B cell (primary cell): Measurements from ENCODE around the gene PIP4K2A. TPM values are rescaled to one million over a fixed set of nuclear protein-coding genes. Genes with fewer than 3 reads are reported as not detected.

Experiments used
- ATAC-seq: fragments of 200-7000 bp; cut with Tn5 transposase; one replicate; pipeline ENCODE4 v1.10.0; 2021; ENCODE audit warnings: low read depth, mild to moderate bottlenecking, moderate number of reproducible peaks, moderate library complexity
- CTCF ChIA-PET: fragments of 350-600 bp; sonication (Branson Sonifier 250); formaldehyde crosslinking; loops from one replicate; lab custom pipeline; 2021; ENCODE audit warnings: antibody characterized with exemption, inconsistent platforms; lab: Charles Lee
- POLR2A ChIA-PET: fragments of 350-600 bp; sonication (Branson Sonifier 250); formaldehyde crosslinking; loops from one replicate; lab custom pipeline; 2021; ENCODE audit warnings: antibody characterized with exemption; lab: Charles Lee
- DNase-seq: peaks from one replicate; pipeline ENCODE4 v3.0.0; 2013
- H2AFZ ChIP-seq: 2 replicates; pipeline ENCODE4 v1.6.1; 2012; ENCODE audit warnings: mild to moderate bottlenecking, low read depth, low read length; ENCODE audit not compliant: insufficient read depth, poor library complexity, severe bottlenecking
- H3K27ac ChIP-seq, 2 donors: 1 replicate in 1 of 2; 2 replicates in 1 of 2; pipeline ENCODE4 v1.5.1; 2012 to 2013; ENCODE audit warnings: low read length in 2 of 2, mild to moderate bottlenecking in 2 of 2, moderate library complexity in 1 of 2
- H3K27me3 ChIP-seq, 4 experiments: fragments of 200-600 bp in 1 of 4; sonication (generic) in 1 of 4; replicated peaks in 1 of 4; 1 replicate in 2 of 4; 2 replicates in 2 of 4; pipeline versions ENCODE4 v1.6.1 to v1.7.0; 2013 to 2016; ENCODE audit warnings: low read length in 3 of 4, mild to moderate bottlenecking in 2 of 4, mixed read lengths in 1 of 4, moderate library complexity in 1 of 4; ENCODE audit not compliant: insufficient read depth in 4 of 4, control insufficient read depth in 3 of 4; ENCODE audit errors: control extremely low read depth in 1 of 4
- H3K36me3 ChIP-seq, 2 experiments: replicated peaks in 1 of 2; 1 replicate in 1 of 2; 2 replicates in 1 of 2; pipeline versions ENCODE4 v1.6.1 to v1.7.1; 2013; ENCODE audit warnings: low read length in 1 of 2; ENCODE audit not compliant: insufficient read depth in 2 of 2, control insufficient read depth in 1 of 2; ENCODE audit errors: control extremely low read depth in 1 of 2, extremely low read depth in 1 of 2
- H3K4me1 ChIP-seq, 2 donors: fragments of 200-600 bp in 1 of 2; sonication (generic) in 1 of 2; 1 replicate in 1 of 2; 2 replicates in 1 of 2; pipeline versions ENCODE4 v1.5.1 to v1.6.1; 2013 to 2017; ENCODE audit warnings: low read length in 2 of 2; ENCODE audit not compliant: control insufficient read depth in 2 of 2, insufficient read depth in 2 of 2
- H3K4me2 ChIP-seq: replicated peaks from 2 replicates; pipeline ENCODE3; 2012; ENCODE audit warnings: mild to moderate bottlenecking, low read depth, low read length; ENCODE audit not compliant: poor library complexity, severe bottlenecking
- H3K4me3 ChIP-seq, 5 experiments: fragments of 200-600 bp in 1 of 5; sonication (generic) in 1 of 5; 1 replicate in 3 of 5; 2 replicates in 2 of 5; pipeline versions ENCODE4 v1.5.1 to v1.7.0; 2011 to 2016; ENCODE audit warnings: low read length in 4 of 5, mild to moderate bottlenecking in 4 of 5, low read depth in 2 of 5, control low read depth in 1 of 5, moderate library complexity in 1 of 5; ENCODE audit not compliant: insufficient read depth in 1 of 5; ENCODE audit errors: control extremely low read depth in 1 of 5, extremely low read depth in 1 of 5
- H3K79me2 ChIP-seq: fragments of 200-600 bp; sonication (generic); one replicate; pipeline ENCODE4 v1.6.0; 2016; ENCODE audit warnings: low read length; ENCODE audit not compliant: control insufficient read depth, insufficient read depth
- H3K9ac ChIP-seq: fragments of 200-600 bp; sonication (generic); 2 replicates; pipeline ENCODE4 v1.6.1; 2017; ENCODE audit warnings: mild to moderate bottlenecking, low read length, moderate library complexity
- H3K9me3 ChIP-seq, 3 donors: one replicate each; pipeline versions ENCODE4 v1.6.1 to v1.7.1; 2013; ENCODE audit warnings: low read length in 2 of 3; ENCODE audit not compliant: control insufficient read depth in 2 of 3, insufficient read depth in 1 of 3; ENCODE audit errors: control extremely low read depth in 1 of 3
- H4K20me1 ChIP-seq: 2 replicates; pipeline ENCODE4 v1.6.0; 2012; ENCODE audit warnings: mild to moderate bottlenecking, low read length; ENCODE audit not compliant: insufficient read depth, control insufficient read depth, poor library complexity, severe bottlenecking
- H3K27ac Mint-ChIP-seq: one replicate; pipeline ENCODE4 v1.8.0; 2021; ENCODE audit warnings: mixed read lengths
- H3K27me3 Mint-ChIP-seq: one replicate; pipeline ENCODE4 v1.8.0; 2021; ENCODE audit warnings: mixed read lengths
- H3K4me1 Mint-ChIP-seq: one replicate; pipeline ENCODE4 v1.8.0; 2021; ENCODE audit warnings: mixed read lengths
- H3K4me3 Mint-ChIP-seq: one replicate; pipeline ENCODE4 v1.8.0; 2021; ENCODE audit warnings: mixed read lengths
- H3K9me3 Mint-ChIP-seq: one replicate; pipeline ENCODE4 v1.8.0; 2022; ENCODE audit warnings: mixed read lengths; ENCODE audit not compliant: insufficient read depth
- EZH2 ChIP-seq: IDR thresholded peaks from 2 replicates; pipeline ENCODE4 v1.6.1; 2012; ENCODE audit warnings: borderline replicate concordance, low read depth, mild to moderate bottlenecking, moderate library complexity, low read length; ENCODE audit not compliant: insufficient read depth, poor library complexity, severe bottlenecking
- WGBS: methylation state at CpG from one replicate; pipeline ENCODE4 v1.1.5; 2013; ENCODE audit warnings: missing lambda C conversion rate; ENCODE audit not compliant: insufficient coverage; 5-methylcytosine and 5-hydroxymethylcytosine counted together
- intact Hi-C: fragments of 100-400 bp; cut with micrococcal nuclease; formaldehyde crosslinking; loops from one replicate; pipeline ENCODE4 v1.10.0; 2022
- polyA plus RNA-seq: library from polyadenylated mRNA; depleted of rRNA; stranded (reverse); fragments of >200 nt; gene quantifications from 2 replicates; pipeline ENCODE4 v1.2.3, GENCODE V29; 2012
- total RNA-seq, 2 donors: library from RNA; stranded (reverse); fragments of 120-200 nt in 1 of 2; gene quantifications; 1 replicate in 1 of 2; 2 replicates in 1 of 2; pipeline versions ENCODE4 v1.2.3 to v1.2.4, GENCODE V29; 2013 to 2022
- TF ChIP-seq, protein P1 (sequence below): fragments of 200-600 bp; IDR thresholded peaks from one replicate; pipeline ENCODE4 v1.8.0; 2022; ENCODE audit warnings: antibody characterized with exemption, mild to moderate bottlenecking

PIP4K2A gene
- total and polyA plus RNA-seq, 2 donors (not counting 1 experiment from before 2014, with no cell fraction given), result 21.8 to 103 TPM

DNA sequence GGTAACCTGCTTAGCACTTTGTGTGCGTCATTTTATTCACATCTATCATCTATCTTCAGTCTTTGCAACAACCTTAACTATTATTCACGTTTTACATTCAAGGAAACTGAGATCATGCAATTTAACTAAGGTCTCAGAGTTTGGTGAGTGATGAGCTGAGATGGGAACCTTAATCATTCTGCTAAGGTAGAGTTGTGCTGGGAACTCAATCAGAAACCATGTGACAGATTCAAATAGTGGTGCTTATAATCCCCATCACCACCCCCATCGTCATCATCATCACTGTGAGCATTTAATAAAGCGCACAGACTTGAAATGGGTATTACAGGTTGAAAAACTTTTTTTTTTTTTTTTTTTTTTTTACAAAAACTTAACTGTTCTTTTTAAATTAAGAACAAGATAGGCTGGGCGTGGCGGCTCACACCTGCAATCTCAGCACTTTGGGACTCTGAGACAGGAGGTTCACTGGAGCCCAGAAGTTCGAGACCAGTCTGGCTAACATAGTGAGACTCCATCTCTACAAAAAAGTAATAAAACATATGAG lies 160.9 kb downstream of the PIP4K2A start:
- no peak overlapping the region for H3K27ac Mint-ChIP-seq
- CTCF ChIA-PET, result interaction anchor here (1.4 kb wide), 1 partner anchor 560 kb away, joined by 5 read pairs; no protein-coding TSS in a partner anchor
- no peaks in the 10 kb centered on the region for H4K20me1 ChIP-seq
- peaks cover 5% of the 10 kb centered on the region for H3K4me1 Mint-ChIP-seq
- no peaks in the 10 kb centered on the region for H3K27me3 Mint-ChIP-seq
- no CpG with 5 or more reads among the region's 7 CpGs for WGBS
- H3K36me3 ChIP-seq, result peaks cover 2 to 31% of the 10 kb centered on the region in 2 experiments
- H3K27ac ChIP-seq, result no peak overlapping the region
- intact Hi-C loops, result no loop called here
- ATAC-seq, result no peak
- H3K9me3 Mint-ChIP-seq, result no peaks in the 10 kb centered on the region
- no peak for TF ChIP-seq EZH2
- TF ChIP-seq, protein P1, sequence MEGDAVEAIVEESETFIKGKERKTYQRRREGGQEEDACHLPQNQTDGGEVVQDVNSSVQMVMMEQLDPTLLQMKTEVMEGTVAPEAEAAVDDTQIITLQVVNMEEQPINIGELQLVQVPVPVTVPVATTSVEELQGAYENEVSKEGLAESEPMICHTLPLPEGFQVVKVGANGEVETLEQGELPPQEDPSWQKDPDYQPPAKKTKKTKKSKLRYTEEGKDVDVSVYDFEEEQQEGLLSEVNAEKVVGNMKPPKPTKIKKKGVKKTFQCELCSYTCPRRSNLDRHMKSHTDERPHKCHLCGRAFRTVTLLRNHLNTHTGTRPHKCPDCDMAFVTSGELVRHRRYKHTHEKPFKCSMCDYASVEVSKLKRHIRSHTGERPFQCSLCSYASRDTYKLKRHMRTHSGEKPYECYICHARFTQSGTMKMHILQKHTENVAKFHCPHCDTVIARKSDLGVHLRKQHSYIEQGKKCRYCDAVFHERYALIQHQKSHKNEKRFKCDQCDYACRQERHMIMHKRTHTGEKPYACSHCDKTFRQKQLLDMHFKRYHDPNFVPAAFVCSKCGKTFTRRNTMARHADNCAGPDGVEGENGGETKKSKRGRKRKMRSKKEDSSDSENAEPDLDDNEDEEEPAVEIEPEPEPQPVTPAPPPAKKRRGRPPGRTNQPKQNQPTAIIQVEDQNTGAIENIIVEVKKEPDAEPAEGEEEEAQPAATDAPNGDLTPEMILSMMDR, result no peak
- H3K79me2 ChIP-seq, result no peaks in the 10 kb centered on the region
- H3K27me3 ChIP-seq, result no peaks in the 10 kb centered on the region
- no peak overlapping the region for H3K4me2 ChIP-seq
- no peaks in the 10 kb centered on the region for H3K9me3 ChIP-seq
- no peak overlapping the region for H3K9ac ChIP-seq
- no peak overlapping the region for H3K4me3 Mint-ChIP-seq
- POLR2A ChIA-PET, result no interaction called here
- no peak for DNase-seq
- H2AFZ ChIP-seq, result no peak overlapping the region
- H3K4me1 ChIP-seq, result no peaks in the 10 kb centered on the region
- no peak overlapping the region for H3K4me3 ChIP-seq

DNA sequence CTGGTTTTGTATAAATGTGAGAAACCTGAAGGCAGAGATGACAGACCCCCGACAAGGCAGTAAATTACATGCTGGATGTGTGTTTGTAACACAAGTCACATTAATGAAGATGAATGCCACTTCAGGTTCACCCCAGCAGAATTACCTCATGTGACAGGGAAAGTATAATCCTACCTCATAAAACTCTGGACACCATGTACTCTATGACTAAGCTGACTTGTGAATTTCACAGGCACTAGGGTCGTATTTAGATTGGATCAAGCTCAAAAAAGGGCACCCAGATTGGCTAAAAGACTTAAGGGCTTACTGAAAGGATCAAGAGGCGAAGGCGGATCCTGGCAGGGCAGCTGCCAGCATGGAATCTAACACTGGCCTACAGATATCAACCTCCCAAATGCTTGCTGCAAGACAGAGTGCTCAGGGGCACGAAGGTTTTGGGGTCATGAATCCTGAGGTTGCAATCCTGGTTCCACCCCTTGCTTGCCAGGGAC lies 161.4 kb downstream of the PIP4K2A start:
- Mint-ChIP-seq H3K9me3 (no peaks in the 10 kb centered on the region), H3K4me3 (no peak overlapping the region), H3K4me1 (peaks cover 5% of the 10 kb centered on the region), H3K27me3 (no peaks in the 10 kb centered on the region), H3K27ac (no peak overlapping the region)
- Histone ChIP-seq H4K20me1 (no peaks in the 10 kb centered on the region), H3K4me2 (no peak overlapping the region), H3K79me2 (no peaks in the 10 kb centered on the region), H2AFZ (no peak overlapping the region), H3K27me3 (no peaks in the 10 kb centered on the region), H3K27ac (no peak overlapping the region), H3K9ac (no peak overlapping the region), H3K36me3 (peaks cover 2 to 37% of the 10 kb centered on the region in 2 experiments), H3K4me1 (no peaks in the 10 kb centered on the region), H3K4me3 (no peak overlapping the region), H3K9me3 (no peaks in the 10 kb centered on the region)
- no peak for TF ChIP-seq EZH2
- TF ChIP-seq, protein P1, result no peak
- 91% methylated on average over 5 of the region's 5 CpGs for WGBS
- DNase-seq (no peak), ATAC-seq (no peak)
- POLR2A ChIA-PET, result no interaction called here
- intact Hi-C loops, result no loop called here
- CTCF ChIA-PET, result no interaction called here
